Thyroid gland (tissue), 4 donors: ENCODE data around the gene XPNPEP1.

ENCODE experiments used
- CTCF ChIP-seq, 6 experiments: fragments of 200-600 bp in 3 of 6; fragments of 450-650 bp in 3 of 6; sonication (generic) in 3 of 6; IDR thresholded peaks; one replicate each; pipeline ENCODE4 v1.5.1; 2016 to 2019; ENCODE audit warnings: antibody characterized with exemption in 6 of 6, mild to moderate bottlenecking in 2 of 6, inconsistent platforms in 1 of 6, moderate library complexity in 1 of 6
- POLR2A ChIP-seq, 2 donors: fragments of 450-650 bp; IDR thresholded peaks; one replicate each; pipeline ENCODE4 v1.6.1; 2017; ENCODE audit warnings: antibody characterized with exemption in 2 of 2, mild to moderate bottlenecking in 2 of 2, moderate library complexity in 1 of 2

- TF ChIP-seq POLR2A (IDR thresholded peaks at IDR 0.05) (no peak), CTCF (IDR thresholded peaks at IDR 0.05) (peak in 4 of 6 experiments; percentile 4 to 36 (median 30))
Measured at GRCh38 chr10:109956454-109957091, 33.3 kb upstream of the XPNPEP1 start.
